ENCODE results near the gene EXOSC9. TPM values are rescaled to one million over a fixed set of nuclear protein-coding genes. Genes with fewer than 3 reads are reported as not detected.

The EXOSC9 gene
- total and polyA plus RNA-seq, 9 donors = 25.2 to 33.1 (median 30.4) TPM

DNA sequence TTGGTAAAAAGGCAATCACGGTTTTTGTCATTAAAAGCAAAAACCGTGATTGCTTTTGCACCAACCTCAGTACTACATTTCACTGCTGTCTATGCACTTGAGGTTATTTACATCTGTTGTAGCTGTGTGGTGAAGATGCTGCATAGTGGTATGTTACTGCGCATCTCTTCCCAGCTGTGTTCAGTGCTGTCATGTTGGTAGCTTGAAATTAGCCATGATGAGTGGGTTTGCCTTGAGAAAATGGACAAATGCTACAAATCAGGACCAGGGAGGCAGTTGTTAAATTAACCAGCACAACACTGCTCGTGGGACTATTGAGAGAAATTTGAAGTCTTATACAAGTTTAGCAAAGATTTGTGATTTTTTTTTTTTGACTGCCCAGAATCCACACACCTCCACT lies 34.0 kb upstream of the EXOSC9 start:
- H3K4me3 ChIP-seq (ENCODE audit: low read length) = no peak overlapping the region
- DNase-seq = no peak
- peaks cover 23% of the 10 kb centered on the region for H3K27me3 ChIP-seq (ENCODE audit: control insufficient read depth, insufficient read depth, low read length)
- H3K27ac ChIP-seq (ENCODE audit: low read length) = no peak overlapping the region
- no peaks in the 10 kb centered on the region for H3K9me3 ChIP-seq (replicated peaks; ENCODE audit: control insufficient read depth, low read depth, low read length)
- no peaks in the 10 kb centered on the region for H3K36me3 ChIP-seq (ENCODE audit: control insufficient read depth, insufficient read depth, low read length)
- H3K4me1 ChIP-seq (ENCODE audit: control insufficient read depth, insufficient read depth, low read length) = peaks cover 3% of the 10 kb centered on the region
- WGBS (ENCODE audit: insufficient coverage) = no CpG with 5 or more reads among the region's 4 CpGs

DNA sequence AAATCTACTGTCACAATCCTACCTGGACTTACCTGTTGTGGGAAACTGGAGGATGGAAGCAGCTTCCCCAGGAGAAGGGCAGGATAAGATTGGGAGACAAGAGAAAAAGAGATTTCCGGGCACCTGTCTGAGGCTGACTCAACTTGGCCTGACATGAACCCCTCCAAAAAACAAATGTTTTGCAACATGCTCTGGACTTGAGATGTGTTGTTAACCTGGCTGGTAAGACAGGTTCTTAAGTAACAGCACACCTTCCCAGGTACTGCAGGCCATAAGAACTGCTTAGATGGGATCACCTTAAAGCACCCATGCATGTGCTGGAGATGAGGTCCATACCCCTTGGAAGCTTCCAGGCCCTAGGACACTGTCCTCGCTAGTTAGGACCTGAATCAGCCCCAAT lies 31.8 kb upstream of the EXOSC9 start:
- Histone ChIP-seq H3K9me3 (replicated peaks; ENCODE audit: control insufficient read depth, low read depth, low read length) (no peaks in the 10 kb centered on the region), H3K4me1 (ENCODE audit: control insufficient read depth, insufficient read depth, low read length) (peaks cover 3% of the 10 kb centered on the region), H3K27me3 (ENCODE audit: control insufficient read depth, insufficient read depth, low read length) (peaks cover 15% of the 10 kb centered on the region), H3K4me3 (ENCODE audit: low read length) (no peak overlapping the region), H3K27ac (ENCODE audit: low read length) (no peak overlapping the region), H3K36me3 (ENCODE audit: control insufficient read depth, insufficient read depth, low read length) (no peaks in the 10 kb centered on the region)
- 80% methylated on average over 1 of the region's 2 CpGs for WGBS (ENCODE audit: insufficient coverage)
- no peak for DNase-seq

DNA sequence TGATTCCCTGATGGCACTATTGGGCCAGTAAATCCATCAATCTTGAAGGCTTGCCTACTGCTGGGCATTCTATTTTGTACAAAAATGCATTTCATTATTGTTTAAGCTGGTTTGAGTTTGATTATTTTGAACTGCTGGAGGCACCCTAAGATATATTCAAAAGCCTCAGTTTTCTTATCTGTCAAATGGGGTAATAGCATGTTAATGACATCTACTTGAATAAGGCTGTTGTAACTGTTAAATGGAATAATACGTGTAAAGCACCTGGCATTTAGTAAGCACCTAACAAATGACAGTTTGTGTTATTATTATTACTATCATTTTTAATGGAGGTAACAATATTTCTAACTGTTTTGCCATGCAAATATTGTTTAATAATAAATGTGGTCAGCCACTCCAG lies 29.3 kb upstream of the EXOSC9 start:
- H3K36me3 ChIP-seq (ENCODE audit: control insufficient read depth, insufficient read depth, low read length) = no peaks in the 10 kb centered on the region
- no peaks in the 10 kb centered on the region for H3K4me1 ChIP-seq (ENCODE audit: control insufficient read depth, insufficient read depth, low read length)
- no peak overlapping the region for H3K27ac ChIP-seq (ENCODE audit: low read length)
- H3K9me3 ChIP-seq (replicated peaks; ENCODE audit: control insufficient read depth, low read depth, low read length) = no peaks in the 10 kb centered on the region
- DNase-seq = no peak
- no peak overlapping the region for H3K4me3 ChIP-seq (ENCODE audit: low read length)
- no CpG with 5 or more reads among the region's 1 CpG for WGBS (ENCODE audit: insufficient coverage)
- H3K27me3 ChIP-seq (ENCODE audit: control insufficient read depth, insufficient read depth, low read length) = peaks cover 3% of the 10 kb centered on the region

DNA sequence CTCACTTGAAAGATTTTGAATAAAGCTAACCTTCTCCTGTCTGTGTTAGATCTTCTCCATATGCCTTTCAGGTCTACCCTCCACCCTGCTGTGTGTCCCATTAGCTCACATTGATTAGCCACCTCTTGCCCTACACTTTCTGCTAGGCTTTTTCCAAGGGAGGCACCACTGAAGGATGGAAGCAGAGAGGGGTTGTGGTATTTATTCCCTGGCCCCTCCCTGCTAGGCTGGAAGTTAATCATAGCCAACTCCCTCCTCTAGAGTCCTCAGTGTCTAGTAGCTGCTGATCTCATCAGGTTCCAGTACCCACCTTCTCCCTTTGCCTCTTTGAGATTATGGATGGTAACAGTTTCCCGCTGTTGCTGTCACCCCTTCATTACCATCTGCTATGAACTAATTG lies 27.2 kb upstream of the EXOSC9 start:
- Histone ChIP-seq H3K27me3 (ENCODE audit: control insufficient read depth, insufficient read depth, low read length) (peaks cover 3% of the 10 kb centered on the region), H3K36me3 (ENCODE audit: control insufficient read depth, insufficient read depth, low read length) (no peaks in the 10 kb centered on the region), H3K4me3 (ENCODE audit: low read length) (no peak overlapping the region), H3K9me3 (replicated peaks; ENCODE audit: control insufficient read depth, low read depth, low read length) (no peaks in the 10 kb centered on the region), H3K27ac (ENCODE audit: low read length) (no peak overlapping the region), H3K4me1 (ENCODE audit: control insufficient read depth, insufficient read depth, low read length) (no peaks in the 10 kb centered on the region)
- DNase-seq = no peak
- no CpG with 5 or more reads among the region's 1 CpG for WGBS (ENCODE audit: insufficient coverage)

DNA sequence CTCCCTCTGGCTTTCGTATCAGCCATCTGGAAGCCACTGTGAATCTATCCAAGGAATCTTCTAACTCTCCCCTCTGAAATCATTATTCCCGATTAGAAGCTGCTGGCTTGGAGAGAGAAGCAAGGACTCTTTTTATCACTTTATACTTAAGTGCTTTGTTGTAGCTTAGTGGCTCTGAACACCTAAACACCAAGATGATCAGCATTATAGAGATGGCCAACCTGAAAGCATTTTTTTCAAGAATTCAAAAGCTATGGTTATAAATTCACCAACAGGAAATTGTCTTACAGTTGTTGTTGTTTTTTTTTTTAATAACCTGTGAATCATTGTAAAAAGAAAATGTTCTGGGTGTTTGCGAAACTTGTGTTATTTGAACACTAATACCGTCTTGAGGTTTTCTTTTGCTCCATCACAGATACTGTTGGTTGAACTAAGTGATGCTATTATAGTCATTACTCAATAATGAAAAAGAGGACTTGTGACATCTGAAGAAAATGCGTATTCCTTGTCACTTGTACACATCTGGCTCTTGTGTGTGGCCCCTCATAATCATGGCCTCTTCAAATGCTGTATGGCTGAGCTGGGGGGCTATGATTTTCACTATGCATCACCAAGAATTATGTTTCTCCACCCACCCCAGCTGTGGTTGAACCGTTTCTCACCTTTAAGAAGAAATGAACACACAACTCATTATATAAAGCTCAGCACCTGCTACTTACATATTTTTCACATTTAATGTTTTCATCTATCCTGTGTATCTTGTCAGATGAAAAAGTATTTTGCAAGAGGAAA lies 24.3 kb upstream of the EXOSC9 start:
- Histone ChIP-seq H3K27ac (ENCODE audit: low read length) (no peak overlapping the region), H3K27me3 (ENCODE audit: control insufficient read depth, insufficient read depth, low read length) (peaks cover 3% of the 10 kb centered on the region), H3K36me3 (ENCODE audit: control insufficient read depth, insufficient read depth, low read length) (no peaks in the 10 kb centered on the region), H3K4me1 (ENCODE audit: control insufficient read depth, insufficient read depth, low read length) (peaks cover 4% of the 10 kb centered on the region), H3K4me3 (ENCODE audit: low read length) (no peak overlapping the region), H3K9me3 (replicated peaks; ENCODE audit: control insufficient read depth, low read depth, low read length) (no peaks in the 10 kb centered on the region)
- WGBS (ENCODE audit: insufficient coverage) = no CpG with 5 or more reads among the region's 6 CpGs
- DNase-seq = no peak

DNA sequence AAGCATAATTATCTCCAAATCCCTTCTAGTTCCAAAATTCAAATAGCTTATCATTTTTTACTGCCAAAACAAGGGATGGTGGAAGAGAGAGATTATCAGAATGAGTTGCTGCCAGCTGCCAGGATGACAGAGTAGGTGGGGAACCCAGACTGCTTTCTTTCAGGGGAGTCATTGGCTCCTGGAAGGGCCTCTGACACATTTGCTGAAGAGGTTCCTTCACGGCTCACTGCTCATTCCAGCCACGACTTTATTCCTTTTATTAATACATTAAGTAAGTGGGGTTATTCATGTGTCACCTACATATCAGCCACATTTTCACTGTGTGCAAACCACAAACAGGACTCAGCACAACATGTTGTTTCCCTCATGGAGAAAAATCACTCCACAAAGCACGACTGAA lies 23.5 kb upstream of the EXOSC9 start:
- Histone ChIP-seq H3K9me3 (replicated peaks; ENCODE audit: control insufficient read depth, low read depth, low read length) (no peaks in the 10 kb centered on the region), H3K4me3 (ENCODE audit: low read length) (no peak overlapping the region), H3K4me1 (ENCODE audit: control insufficient read depth, insufficient read depth, low read length) (peaks cover 4% of the 10 kb centered on the region), H3K36me3 (ENCODE audit: control insufficient read depth, insufficient read depth, low read length) (no peaks in the 10 kb centered on the region), H3K27me3 (ENCODE audit: control insufficient read depth, insufficient read depth, low read length) (no peaks in the 10 kb centered on the region), H3K27ac (ENCODE audit: low read length) (no peak overlapping the region)
- WGBS (ENCODE audit: insufficient coverage) = 11% methylated on average over 1 of the region's 3 CpGs
- no peak for DNase-seq

DNA sequence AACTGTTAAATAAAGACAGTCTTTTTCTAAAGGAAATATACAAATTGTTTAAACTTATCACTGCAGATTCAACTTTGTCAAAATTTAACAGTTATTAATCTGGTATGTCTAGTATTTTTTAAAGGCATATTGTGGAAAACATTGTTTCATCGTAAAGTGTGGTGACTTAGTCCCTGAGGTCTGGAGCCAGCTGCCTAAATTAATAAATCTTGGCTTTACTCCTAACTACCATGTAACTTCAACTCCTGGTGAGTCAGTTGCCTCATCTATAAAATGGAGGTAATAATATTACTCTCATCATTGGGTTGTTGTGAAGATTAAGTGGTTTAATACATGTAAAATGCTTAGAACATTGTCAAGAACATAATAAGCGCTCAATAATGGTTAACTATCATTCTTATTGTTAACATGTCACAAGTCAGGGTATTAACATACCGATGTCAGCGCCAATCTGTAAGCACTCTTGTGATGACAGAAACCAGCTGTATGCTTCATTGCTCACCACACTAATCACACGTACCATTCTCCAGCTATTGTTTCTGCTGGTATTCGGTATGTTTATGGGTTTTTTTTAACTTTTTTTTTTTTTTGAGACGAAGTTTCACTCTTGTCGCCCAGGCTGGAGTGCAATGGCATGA lies 22.0 kb upstream of the EXOSC9 start:
- peaks cover 4% of the 10 kb centered on the region for H3K4me1 ChIP-seq (ENCODE audit: control insufficient read depth, insufficient read depth, low read length)
- DNase-seq = peak; percentile 19
- WGBS (ENCODE audit: insufficient coverage) = no CpG with 5 or more reads among the region's 8 CpGs
- H3K4me3 ChIP-seq (ENCODE audit: low read length) = no peak overlapping the region
- no peak overlapping the region for H3K27ac ChIP-seq (ENCODE audit: low read length)
- H3K9me3 ChIP-seq (replicated peaks; ENCODE audit: control insufficient read depth, low read depth, low read length) = no peaks in the 10 kb centered on the region
- no peaks in the 10 kb centered on the region for H3K27me3 ChIP-seq (ENCODE audit: control insufficient read depth, insufficient read depth, low read length)
- H3K36me3 ChIP-seq (ENCODE audit: control insufficient read depth, insufficient read depth, low read length) = no peaks in the 10 kb centered on the region

DNA sequence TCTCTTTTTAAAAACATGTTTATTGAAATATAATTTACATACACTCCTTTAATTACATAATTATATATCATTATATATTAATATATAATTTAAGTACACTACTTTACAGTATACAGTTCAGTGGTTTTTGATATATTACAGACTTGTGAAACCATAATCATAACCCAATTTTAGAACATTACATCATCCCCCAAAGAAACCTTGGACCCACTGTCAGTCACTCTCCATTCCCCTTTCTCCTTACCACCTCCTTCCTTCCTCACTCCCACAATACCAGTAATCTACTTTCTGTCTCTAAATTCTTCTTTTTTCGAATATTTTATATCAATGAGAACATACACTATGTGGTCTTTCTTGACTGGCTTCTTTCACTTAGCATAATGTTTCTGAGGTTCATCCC lies 17.9 kb upstream of the EXOSC9 start:
- H3K9me3 ChIP-seq (replicated peaks; ENCODE audit: control insufficient read depth, low read depth, low read length) = peaks cover 2% of the 10 kb centered on the region
- H3K36me3 ChIP-seq (ENCODE audit: control insufficient read depth, insufficient read depth, low read length) = no peaks in the 10 kb centered on the region
- peaks cover 8% of the 10 kb centered on the region for H3K4me1 ChIP-seq (ENCODE audit: control insufficient read depth, insufficient read depth, low read length)
- H3K27me3 ChIP-seq (ENCODE audit: control insufficient read depth, insufficient read depth, low read length) = no peaks in the 10 kb centered on the region
- DNase-seq = no peak
- no peak overlapping the region for H3K27ac ChIP-seq (ENCODE audit: low read length)
- WGBS (ENCODE audit: insufficient coverage) = no CpG with 5 or more reads among the region's 1 CpG
- H3K4me3 ChIP-seq (ENCODE audit: low read length) = no peak overlapping the region

DNA sequence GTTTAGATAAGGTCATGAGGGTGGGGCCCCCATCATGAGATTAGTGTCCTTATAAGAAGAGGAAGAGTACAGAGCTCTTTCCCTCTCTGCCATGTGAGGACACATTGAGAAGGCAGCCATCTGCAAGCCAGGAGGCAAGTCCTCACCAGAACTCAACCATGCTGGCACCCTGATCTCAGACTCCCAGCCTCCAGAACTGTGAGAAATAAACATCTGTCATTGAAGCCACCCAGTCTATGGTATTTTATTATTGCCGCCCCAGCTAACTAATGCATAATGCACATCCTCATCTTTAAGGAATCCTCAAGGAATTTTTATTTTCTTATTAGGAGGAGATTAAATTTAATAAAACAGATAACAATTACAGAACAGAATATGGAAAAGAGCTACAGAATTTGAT lies 16.7 kb upstream of the EXOSC9 start:
- no peak overlapping the region for H3K27ac ChIP-seq (ENCODE audit: low read length)

DNA sequence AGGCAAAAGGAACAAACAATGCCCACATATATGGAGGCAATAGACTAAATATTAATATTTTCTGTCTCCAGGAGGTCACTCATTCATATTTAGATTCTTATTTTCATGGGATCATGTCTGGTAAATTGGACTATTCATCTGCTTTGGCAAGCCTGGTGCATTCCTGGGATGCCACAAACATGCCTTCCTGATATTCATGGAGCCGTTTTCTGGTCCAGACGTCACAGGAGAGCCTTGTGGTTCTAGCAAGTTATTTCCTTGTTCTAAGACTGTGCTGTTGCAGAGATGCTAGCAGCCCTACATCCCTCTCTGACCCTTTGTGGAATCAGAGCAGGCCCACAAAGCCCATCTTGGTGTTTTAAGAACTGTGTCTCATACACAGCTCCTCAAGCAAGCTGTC lies 16.1 kb upstream of the EXOSC9 start:
- WGBS (ENCODE audit: insufficient coverage) = 27% methylated on average over 2 of the region's 2 CpGs
- H3K27me3 ChIP-seq (ENCODE audit: control insufficient read depth, insufficient read depth, low read length) = no peaks in the 10 kb centered on the region
- H3K9me3 ChIP-seq (replicated peaks; ENCODE audit: control insufficient read depth, low read depth, low read length) = peaks cover 2% of the 10 kb centered on the region
- peaks cover 4% of the 10 kb centered on the region for H3K4me1 ChIP-seq (ENCODE audit: control insufficient read depth, insufficient read depth, low read length)
- DNase-seq = peak; percentile 55
- H3K27ac ChIP-seq (ENCODE audit: low read length) = peak overlapping the region; percentile 78
- H3K36me3 ChIP-seq (ENCODE audit: control insufficient read depth, insufficient read depth, low read length) = no peaks in the 10 kb centered on the region
- no peak overlapping the region for H3K4me3 ChIP-seq (ENCODE audit: low read length)

More for the DNA sequence above, 16.7 kb upstream of the EXOSC9 start:
- H3K4me3 ChIP-seq (ENCODE audit: low read length) = no peak overlapping the region
- no CpG with 5 or more reads among the region's 1 CpG for WGBS (ENCODE audit: insufficient coverage)
- no peak for DNase-seq
- no peaks in the 10 kb centered on the region for H3K36me3 ChIP-seq (ENCODE audit: control insufficient read depth, insufficient read depth, low read length)
- peaks cover 8% of the 10 kb centered on the region for H3K4me1 ChIP-seq (ENCODE audit: control insufficient read depth, insufficient read depth, low read length)
- peaks cover 2% of the 10 kb centered on the region for H3K9me3 ChIP-seq (replicated peaks; ENCODE audit: control insufficient read depth, low read depth, low read length)
- H3K27me3 ChIP-seq (ENCODE audit: control insufficient read depth, insufficient read depth, low read length) = no peaks in the 10 kb centered on the region
